ENCODE data around the gene CAST. TPM values are rescaled to one million over a fixed set of nuclear protein-coding genes. Genes with fewer than 3 reads are reported as not detected.

CAST gene
- total RNA-seq, 1 donor from 2014 or later: 174 TPM

DNA sequence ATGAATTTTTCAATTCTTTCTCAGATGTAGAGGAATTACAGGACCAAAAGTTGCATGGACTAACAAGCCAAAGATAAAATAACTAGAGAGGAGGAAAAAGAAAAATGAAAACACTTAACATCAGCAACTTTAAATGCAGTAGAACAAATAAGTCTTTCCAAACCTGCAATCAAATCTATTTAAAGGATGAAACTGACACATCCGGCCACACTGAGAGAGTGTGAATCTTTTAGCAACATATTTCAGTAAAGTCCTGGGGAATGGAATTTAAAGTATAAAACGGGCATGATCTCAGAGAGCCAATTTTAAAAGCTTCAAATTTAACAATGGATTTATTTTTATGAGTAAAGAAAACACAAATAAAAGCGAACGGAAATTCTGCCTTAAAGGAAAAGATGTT is 17.1 kb downstream of the CAST start:
- no peaks in the 10 kb centered on the region for H3K36me3 ChIP-seq (ENCODE audit: control insufficient read depth, insufficient read depth, low read length)
- no peak for TF ChIP-seq CTCF (IDR thresholded peaks at IDR 0.05; ENCODE audit: insufficient read depth, low read length, poor library complexity, severe bottlenecking)

DNA sequence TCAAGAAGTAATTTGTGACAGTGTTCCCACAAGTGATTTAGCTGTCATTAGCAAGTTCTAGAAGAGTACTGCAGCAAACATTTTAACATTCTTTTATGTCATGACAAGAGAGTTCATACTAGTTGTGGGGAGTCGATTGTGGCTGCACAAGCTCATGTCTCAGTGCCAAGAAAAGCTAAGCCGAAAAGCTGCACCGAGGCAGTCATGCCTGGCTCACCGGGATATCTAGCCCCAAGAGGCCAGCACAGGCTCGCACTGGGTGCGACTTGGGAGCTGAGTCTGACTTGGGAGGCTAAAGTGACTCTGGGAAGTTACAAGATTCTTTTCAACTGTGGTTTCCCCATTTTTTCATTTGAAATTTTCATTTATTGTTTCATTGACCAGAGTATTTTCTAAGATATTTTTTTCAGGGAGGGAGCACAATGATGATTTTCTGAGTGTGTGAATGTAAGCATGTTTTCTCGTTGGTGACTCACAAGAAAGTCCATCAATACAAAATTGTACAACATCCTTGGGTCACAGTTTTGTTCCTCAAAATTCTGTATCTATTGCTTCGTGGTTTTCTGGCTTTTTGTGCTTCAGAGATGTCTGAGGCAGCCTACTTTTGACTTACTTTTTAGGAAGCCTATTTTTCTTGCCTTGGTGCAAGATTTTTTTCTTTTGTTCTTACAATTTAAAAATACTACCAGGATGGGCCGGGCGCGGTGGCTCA is 18.7 kb downstream of the CAST start:
- no peaks in the 10 kb centered on the region for H3K36me3 ChIP-seq (ENCODE audit: control insufficient read depth, insufficient read depth, low read length)
- no peak for TF ChIP-seq CTCF (IDR thresholded peaks at IDR 0.05; ENCODE audit: insufficient read depth, low read length, poor library complexity, severe bottlenecking)
- no peak for DNase-seq (ENCODE audit: low read depth)

More for the DNA sequence above, 17.1 kb downstream of the CAST start:
- Histone ChIP-seq H3K4me3 (ENCODE audit: low read depth, low read length) (no peak overlapping the region), H3K27me3 (ENCODE audit: control insufficient read depth, insufficient read depth, low read length) (no peaks in the 10 kb centered on the region)
- DNase-seq (ENCODE audit: low read depth): no peak

GRCh38 chr5:96683392-96683791 is 21.2 kb downstream of the CAST start:
- DNase-seq (ENCODE audit: low read depth): no peak
- H3K27me3 ChIP-seq (ENCODE audit: control insufficient read depth, insufficient read depth, low read length): no peaks in the 10 kb centered on the region
- TF ChIP-seq CTCF (IDR thresholded peaks at IDR 0.05; ENCODE audit: insufficient read depth, low read length, poor library complexity, severe bottlenecking): no peak
- H3K36me3 ChIP-seq (ENCODE audit: control insufficient read depth, insufficient read depth, low read length): no peaks in the 10 kb centered on the region
- no peak overlapping the region for H3K4me3 ChIP-seq (ENCODE audit: low read depth, low read length)

More for the DNA sequence above, 18.7 kb downstream of the CAST start:
- H3K4me3 ChIP-seq (ENCODE audit: low read depth, low read length): no peak overlapping the region
- H3K27me3 ChIP-seq (ENCODE audit: control insufficient read depth, insufficient read depth, low read length): no peaks in the 10 kb centered on the region

DNA sequence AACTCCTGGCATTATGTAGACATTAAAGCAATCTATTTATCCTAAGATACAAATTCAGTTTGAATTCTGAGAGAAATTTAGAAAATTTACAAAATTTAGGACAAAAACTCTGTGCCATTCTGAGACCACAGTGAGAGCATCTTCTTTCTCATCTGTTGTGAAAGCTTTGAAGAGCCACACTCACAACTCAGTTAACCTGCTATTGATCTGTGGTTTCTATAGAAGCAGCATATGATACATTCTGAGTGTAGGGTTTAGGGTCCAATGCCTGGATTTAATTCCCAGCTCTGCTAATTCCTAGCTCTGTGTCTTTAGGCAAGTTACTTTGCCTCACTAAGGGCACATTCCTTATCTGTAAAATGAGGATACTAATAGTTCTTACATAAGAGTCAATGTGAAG is 21.6 kb downstream of the CAST start:
- Histone ChIP-seq H3K27me3 (ENCODE audit: control insufficient read depth, insufficient read depth, low read length) (no peaks in the 10 kb centered on the region), H3K36me3 (ENCODE audit: control insufficient read depth, insufficient read depth, low read length) (no peaks in the 10 kb centered on the region), H3K4me3 (ENCODE audit: low read depth, low read length) (no peak overlapping the region)
- no peak for TF ChIP-seq CTCF (IDR thresholded peaks at IDR 0.05; ENCODE audit: insufficient read depth, low read length, poor library complexity, severe bottlenecking)
- no peak for DNase-seq (ENCODE audit: low read depth)

DNA sequence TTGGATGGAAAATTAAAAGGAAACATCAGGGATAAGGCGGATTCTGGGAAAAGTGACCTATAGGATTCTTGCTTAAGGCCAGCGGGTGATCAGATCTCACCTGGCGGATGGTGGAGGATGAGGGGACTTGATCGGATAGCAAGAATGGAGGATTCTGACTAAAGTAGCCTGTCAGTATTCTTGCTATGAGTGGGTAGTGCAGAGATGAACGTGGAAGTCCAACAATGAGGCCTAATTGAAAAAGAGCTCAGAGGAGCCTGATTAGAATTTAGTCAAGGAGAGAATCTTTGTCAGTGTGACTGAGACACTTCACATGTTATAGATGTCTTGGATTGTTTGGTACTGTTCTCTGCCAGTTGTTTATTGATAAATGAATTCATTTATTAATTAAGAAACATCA is 24.9 kb downstream of the CAST start:
- no peak for TF ChIP-seq CTCF (IDR thresholded peaks at IDR 0.05; ENCODE audit: insufficient read depth, low read length, poor library complexity, severe bottlenecking)
- DNase-seq (ENCODE audit: low read depth): no peak
- Histone ChIP-seq H3K36me3 (ENCODE audit: control insufficient read depth, insufficient read depth, low read length) (no peaks in the 10 kb centered on the region), H3K4me3 (ENCODE audit: low read depth, low read length) (no peak overlapping the region), H3K27me3 (ENCODE audit: control insufficient read depth, insufficient read depth, low read length) (no peaks in the 10 kb centered on the region)
